ENCODE results near the gene MAD1L1.
A peak's percentile ranks its signal among the peaks of the same experiment; 100 is the strongest.
"Not testable (repeated sequence)": the region's sequence is repeated elsewhere in the genome, so short reads cannot be mapped to it uniquely, and the experiment has no call there.

MAD1L1 gene

DNA sequence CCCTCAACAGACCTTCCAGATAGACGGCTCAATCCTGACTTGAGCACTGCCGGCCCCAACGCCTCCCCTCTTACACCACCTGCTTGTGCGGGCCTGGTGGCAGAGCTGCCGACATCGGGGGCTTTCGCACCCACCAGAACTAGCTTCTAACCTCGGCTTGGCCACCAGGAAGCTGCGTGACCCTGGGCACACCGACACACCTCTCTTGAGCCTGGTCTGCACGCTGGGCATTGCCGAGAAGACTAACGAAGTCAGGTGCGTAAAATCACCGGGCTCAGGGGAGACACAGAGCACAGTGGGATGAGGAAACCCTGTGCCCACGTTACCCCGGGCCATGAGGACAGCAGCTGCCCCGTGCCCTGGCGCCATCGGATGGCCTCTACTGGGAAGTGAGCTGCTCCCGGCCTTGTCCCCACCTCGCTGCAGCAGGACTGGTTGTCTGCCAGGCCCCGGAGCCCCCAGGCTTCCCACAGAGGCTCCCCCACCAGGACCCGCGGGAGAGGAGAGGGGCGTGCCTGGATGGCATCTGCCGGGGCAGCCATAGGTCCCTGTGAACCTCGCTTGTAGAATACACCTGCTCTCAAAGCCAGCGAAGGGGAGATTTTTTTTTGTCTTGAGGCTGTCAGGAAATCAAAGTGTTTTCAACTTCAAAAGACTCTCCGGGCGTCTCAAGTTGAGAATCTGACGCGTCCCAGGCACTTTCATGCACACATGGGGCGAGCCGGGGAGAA lies 408.4 kb downstream of the MAD1L1 start:
- not testable (repeated sequence) for DNase-seq

DNA sequence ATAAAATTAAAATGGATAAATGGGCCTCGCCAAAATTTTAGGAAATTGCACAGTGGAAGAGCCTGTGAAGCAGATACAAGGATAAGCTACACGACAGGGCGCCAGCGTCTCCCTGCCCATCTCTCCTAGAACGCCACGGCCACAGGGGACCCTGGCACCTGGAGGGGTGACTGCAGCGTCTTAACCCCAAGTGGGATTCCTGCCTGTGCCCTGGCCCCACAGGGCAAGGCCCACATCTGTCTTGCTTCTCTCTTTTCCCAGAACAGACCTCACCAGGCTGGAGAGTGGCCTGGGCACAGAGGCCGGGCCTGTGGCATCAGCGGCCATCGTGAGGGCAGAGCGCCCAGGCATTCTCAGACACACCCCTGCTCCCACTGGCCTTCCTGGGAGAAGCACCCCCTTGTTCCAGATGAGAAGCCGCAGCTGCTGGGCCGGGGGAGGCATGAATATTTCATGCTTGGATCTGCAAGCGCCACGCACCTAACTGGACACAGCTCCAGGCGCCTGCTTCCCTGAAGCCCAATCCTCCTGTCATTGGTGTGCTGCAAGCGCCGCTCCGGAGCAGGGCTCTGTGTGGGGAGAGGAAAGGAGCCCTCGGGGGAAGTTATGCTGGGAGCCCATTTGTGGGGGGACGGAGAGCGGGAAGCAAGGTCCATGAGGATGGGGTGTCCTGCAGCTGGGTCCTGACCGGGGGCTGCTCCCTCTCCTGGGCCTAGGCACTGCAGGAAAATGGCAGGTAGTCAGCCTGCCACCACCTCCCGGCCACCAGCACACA lies 409.2 kb downstream of the MAD1L1 start:
- no peak for DNase-seq

DNA sequence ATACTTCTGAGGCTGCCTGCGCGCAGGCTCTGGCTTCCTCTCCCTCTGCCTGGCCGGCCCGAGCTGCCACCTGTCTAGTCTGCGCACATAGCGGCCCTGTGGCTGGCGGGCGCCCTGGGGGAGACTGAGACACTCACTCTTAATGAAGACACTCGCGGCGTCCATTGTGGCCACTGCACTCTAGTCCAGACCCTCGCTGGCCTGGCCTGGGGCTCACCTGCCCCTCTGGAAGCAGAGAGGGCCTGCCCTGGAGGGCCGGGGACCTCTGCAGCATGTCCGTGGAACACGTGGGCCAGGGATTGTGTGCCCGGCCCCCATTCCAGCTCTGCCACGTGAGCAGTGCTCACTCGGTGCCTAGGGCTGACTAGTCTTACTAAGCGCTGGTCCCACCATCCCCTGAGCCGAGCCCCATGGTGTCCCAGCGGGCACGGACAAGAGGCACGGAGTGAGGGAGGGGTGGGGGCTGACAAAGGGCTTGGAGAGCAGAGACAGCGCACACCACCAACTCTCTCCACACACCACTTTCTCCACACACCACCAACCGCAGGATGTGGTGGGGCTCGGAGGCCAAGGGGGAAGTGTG lies 413.4 kb downstream of the MAD1L1 start:
- no peak for DNase-seq

DNA sequence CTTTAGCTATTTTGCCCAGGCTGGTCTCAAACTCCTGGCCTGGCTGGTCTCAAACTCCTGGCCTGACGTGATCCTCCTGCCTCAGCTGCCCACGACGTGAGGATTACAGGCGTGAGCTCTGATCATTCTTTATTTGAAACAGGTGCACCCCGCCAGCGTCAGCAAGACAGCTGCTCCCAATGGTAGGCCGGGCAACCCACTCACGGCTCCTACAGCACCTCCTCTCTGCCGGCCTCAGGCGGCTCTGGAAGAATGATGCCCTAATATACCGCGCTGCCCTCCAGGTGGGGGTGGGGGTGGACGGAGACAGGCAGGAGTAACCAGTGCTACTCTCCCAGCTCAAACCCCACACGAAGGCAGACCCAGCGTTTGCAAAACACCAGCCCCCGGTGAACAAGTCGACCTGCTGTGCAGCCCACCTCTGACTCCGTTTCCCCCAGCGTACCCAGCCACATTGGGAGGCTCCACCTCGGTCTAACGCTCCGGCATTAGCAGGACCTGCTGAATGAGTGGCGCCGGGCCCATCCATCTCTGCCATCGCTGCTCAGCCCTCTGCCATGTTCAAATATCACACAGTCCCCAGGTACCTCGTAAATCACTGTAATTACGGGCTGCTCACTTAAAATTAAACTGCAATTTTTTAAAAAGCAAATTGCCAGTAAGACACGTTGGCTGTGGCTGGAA lies 414.0 kb downstream of the MAD1L1 start:
- peak in 2 of 3 experiments; percentile 83 to 96 for DNase-seq

DNA sequence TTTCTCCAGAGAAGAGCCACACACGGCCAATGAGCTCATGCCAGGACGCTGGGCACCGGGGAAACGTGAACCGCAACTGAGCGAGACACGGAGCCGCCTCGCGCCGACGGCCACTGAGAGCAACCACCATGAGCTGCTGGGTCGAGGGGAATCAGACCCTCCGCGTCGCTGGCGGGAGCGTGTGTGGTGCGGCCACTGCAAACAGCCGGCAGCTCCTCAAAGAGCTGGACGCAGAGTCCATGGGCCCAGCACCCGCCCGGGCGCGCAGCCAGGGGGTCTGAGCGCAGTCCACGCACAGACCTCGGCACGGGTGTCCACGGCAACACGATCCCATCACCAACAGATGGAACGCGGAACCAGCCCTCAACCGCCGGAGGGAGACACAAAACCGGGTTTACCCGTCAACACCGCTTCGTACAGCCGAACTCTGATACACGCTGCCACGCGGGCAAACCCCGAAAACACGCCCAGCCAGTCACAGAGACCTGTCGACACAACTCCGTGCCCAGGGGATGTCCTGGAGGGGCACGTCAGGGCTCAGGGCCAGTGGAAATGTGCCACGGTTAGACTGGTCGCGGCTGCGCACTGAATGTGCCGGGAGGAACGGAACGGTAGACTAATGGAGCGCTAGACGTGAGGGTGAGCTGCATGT lies 415.6 kb downstream of the MAD1L1 start:
- DNase-seq = no peak

DNA sequence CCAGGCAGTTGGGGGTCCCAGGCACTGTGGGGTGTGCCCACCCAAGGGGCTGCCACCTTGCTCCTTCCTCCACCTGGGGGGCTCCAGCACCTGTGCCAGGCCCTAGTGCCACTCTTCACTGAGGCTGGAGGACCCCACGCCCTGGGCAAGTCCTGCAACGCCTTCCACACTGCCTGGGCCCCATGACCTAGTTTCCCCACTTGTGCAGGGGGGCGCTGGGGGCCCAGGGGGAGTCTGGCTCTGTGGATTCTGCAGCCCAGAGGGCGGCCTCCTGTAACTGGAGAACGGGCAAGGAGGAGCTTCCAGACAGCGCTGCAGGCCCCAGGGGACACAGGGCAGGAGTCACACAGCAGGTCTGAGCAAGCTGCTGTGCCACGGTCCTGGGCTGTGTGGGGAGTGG lies 416.3 kb downstream of the MAD1L1 start:
- DNase-seq = not testable (repeated sequence)

DNA sequence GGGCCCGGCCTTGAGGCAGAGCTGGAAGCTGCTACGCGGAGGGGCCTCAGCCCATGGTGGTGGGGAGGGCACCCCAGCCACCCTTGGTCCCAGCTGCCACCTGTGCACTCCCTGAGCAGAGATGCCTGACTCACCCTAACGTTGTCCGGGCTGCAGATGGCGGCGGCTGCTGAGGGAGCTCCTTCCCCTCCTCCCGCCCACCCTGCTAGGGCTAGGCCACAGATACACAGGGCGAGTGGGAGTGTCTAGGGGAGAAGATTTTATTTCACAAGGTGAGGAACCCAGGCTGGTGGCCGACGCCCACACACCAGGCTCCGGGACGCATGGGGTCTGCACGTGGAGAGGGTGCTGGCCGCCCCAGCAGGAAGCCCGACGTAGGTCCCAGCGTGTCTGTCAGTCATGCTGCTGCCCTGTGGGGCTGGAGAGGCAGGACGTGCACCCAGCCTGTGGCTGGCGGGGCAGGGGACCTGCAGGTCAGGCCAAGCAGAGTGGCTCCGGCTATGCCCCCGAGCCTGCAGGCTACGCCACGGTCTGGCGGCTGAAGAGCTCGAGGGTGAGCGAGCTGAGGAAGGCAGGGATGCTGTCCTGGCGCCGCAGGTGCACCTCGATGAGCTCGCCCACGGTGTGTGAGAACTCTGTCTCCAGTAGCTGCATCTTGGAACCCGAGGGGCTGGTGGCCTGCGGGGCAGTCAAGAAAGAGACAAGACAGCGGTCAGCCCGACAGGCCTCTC lies 417.0 kb downstream of the MAD1L1 start:
- not testable (repeated sequence) for DNase-seq

DNA sequence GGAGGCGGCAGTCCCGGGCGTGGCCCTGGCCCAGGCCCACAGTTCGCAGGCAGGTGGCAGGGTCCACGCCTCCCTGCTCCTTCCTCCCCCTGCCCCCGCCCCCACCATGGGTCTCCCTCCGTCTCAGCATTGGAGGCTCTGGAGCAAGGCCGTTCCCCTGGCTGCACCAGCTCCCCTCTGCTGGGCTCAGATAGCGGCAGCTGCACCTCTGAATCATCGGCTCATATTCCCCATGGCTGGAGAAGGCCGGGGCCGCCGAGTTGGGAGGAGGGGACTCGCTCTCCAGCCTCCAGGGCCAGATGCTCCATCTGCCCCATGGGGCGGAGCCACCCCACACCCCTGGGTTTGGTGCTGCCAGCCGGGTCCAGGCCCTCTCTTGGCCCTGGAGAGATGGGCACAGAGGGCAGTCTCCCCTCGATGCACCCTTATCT lies 417.7 kb downstream of the MAD1L1 start:
- no peak for DNase-seq

DNA sequence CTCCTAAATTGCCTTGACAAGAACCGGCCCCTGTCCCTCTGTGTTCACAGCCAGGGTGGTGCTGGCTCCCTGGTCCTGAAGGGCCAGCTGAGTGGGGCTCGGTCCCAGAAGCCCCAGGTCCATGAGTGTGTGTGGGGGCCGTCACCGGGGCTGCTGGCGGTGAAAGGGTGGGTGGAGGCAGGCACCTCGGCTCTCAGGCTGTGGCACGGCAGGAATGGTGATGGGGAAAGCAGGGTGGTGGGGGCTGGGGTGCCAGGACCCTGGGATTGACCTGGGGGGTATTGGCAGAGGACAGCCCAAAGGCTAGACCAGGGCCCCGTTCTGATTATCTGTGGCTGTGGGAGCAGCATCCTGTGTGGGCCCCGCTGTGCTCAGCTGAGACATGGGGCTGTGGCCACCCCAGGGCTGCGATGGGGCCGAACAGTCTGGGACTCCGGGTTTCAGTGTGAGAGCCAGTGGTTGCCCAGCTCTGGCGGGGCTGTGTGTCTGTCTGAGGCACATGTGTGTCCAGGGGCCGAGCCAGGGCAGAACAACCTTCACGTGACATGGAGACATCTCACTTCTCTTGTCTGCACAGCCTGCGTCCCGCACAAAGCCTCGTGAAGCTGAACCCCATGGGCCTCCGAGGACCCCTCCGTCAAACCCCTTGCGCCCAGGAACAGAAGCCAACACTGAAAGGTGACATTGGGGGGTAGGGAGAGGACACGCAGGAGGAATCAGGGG lies 418.5 kb downstream of the MAD1L1 start:
- no peak for DNase-seq

DNA sequence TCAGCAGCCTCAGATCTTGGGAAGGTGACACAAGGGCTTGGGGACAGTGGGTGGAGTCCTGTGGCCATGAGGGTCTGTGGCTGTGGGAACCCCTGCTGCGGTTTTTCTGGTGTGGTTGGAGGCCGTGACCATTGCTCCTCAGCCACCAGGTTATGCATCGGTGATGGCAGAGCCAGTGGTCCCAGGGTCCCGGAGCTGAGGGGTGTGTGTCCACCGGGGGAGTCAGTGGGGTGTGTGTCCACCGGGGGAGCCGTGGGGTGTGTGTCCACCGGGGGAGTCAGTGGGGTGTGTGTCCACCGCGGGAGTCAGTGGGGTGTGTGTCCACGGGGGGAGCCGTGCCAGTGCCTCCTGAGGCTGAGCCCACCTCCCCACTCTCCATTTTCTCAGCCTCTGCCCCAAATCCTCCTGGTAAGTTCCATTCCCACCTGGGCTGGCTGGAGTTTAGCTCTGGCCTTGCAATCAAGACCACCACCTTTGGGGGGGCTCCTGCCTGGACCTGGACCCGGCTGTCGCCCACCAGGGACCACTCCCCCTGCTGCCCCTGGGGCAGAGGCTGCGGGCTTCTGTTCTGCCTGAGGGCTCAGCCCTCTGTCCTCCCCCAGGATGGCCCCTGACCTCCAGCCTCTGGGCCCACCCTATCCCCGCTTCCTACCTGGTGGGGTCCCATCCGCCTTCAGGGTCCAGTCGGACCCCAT lies 419.2 kb downstream of the MAD1L1 start:
- DNase-seq = no peak

DNA sequence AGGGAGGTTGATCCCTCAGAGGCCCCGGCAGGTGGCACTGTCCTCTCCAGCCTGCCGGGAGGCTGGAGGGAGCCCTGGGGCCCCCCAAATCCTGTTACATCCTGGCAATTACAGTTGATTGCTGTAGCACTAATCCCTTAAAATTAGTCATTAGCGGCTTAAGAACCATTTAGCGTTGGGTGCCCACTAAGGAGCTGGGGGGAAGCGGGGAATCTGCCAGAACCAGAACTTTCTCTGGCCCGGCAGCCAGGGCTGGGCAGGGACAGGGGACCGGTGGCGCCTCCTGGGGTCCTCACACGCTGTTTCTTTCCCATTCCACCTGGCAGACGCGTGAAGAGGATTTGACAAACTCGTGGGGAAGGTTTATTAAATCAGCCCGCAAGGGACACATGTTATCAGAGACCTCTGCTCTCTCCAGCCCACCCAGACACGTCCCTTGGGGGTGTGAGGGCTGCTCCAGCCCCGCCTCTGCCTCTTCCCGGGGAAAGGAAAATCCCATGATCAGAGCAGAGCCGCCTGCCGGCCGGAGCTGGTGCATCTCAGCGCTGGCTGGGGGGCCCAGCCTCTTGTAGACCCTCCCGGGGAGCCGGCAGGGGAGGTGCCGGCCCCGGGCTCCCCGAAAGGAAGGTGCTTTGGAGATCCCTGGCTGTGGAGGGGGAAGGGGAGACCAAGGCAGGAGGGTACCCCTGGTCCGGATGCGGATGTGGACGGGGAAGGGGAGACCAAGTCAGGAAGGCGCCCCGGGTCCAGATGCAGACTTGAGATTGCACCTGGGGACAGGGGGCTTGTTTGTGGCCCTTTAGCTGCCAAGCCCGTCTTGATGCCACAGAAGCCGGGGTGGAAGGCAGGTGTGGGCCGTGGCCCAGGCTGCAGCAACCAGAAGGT lies 420.0 kb downstream of the MAD1L1 start:
- peak in 1 of 3 experiments; percentile 29 for DNase-seq

DNA sequence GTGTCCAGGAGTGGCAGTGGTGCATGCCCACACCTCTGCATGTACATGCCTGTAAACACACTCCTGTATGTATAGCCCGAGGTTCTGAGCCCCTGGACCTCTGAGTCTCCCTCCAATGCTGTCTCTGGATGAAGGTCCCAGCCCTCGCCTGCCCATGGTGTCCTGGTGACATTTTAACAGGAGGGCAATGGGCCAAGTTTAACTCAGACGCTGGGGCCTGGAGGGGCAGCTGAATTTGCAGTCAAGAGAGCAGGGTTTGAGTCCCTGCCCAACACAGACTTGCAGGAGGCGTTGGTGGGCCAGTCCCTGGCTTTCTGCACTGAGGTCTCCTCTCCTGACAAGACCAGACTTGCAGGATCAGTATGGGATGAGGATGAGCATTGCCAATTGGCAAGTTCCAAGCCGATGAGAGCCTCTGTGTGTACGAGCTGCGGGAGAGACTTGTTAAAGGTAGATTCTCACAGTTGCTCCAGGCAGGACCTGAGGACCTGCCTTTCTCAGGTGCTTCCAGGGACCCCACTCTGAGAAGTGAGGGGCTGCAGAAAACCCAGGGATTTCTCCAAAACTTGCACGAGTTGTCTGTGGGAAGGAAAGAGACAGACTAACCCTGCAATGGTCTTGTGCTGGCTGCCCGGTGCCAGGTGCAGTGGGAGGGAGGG lies 420.8 kb downstream of the MAD1L1 start:
- DNase-seq = no peak

DNA sequence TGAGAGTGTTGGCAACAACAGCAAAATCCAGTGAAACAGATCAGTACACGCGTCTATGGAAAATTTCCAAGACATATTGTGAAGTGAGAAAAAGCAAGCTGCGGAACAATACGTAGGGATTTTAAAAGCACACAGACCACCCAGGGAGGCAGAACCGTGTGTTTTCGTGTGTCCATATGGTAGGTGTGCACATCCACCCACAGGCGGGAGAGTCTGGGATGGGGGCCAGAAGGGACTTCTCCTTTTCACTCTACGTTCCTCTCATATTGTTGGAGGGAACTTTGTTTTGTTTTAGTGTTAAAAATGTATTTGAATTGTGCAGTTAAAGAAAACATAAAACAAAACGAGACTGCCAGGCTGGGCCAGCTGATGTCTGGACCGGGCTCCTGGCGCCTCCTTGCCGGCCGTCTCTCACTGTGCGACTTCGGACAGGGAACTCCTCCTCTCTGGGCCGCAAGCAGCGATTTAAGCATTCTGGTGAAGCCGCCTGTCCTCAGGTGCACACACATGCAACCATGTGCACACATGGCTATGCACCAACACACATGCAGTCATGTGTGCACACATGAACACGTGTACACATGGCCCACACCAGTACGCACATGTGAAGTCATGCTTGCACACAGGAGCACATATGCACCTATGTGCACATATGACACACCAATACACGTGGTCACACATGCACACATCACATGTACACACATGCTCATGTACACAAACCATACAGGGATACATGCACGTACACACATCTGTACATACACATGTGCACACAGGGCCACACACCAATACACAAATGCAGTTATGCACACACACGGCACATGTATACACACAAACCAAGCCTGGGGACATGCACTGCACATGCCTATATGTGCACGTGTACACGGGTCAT lies 421.5 kb downstream of the MAD1L1 start:
- DNase-seq = no peak

DNA sequence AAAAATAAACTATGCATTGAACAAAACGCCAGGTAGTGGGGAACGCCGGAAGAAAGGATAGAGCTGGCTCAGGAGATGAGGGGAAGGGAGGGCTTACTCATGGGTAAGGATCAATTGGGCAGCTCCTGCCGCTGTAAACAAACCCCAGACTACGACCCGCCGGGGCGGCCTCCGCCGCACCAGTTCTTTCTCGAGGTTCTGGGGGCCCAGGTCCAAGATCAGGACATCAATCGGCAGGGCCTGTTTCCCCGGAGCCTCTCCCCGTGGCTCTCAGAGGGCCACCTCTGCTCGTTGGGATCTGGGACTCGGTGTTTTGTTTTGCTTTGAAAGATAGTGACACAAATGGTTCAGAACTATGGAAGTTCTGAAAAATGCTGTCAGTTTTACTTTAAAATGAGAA lies 422.2 kb downstream of the MAD1L1 start:
- DNase-seq = no peak

DNA sequence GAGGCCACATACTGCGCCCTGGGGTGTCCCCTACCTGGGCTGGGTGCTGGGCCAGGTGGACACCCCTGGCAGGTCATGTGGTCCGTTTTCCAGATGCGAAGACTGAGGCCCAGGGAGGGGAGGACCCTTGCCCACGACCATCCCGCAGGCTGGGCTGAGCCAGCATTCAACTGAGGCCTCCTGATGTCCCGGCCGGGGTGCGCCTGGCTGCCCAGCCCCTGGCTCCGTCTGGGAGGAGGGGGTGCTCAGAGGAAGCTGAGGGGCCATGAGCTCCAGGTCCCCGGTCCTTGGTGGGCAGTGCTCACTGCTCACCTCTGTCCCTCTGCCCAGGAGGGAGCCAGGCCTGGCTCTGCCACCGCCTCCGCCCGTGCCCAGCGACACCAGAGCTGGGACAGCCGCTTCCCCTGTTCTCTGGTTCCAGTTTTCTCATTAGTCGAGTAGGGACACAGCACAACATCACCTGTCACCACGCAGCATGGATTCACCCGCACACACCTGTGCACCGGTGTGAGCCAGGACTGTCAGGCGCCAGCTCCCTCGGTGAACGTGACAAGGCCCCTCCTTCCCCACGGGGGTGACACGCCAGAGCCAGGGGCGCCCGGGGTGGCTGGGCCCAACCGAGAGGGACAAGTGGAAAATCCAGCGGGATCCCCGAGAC lies 423.0 kb downstream of the MAD1L1 start:
- DNase-seq = no peak

DNA sequence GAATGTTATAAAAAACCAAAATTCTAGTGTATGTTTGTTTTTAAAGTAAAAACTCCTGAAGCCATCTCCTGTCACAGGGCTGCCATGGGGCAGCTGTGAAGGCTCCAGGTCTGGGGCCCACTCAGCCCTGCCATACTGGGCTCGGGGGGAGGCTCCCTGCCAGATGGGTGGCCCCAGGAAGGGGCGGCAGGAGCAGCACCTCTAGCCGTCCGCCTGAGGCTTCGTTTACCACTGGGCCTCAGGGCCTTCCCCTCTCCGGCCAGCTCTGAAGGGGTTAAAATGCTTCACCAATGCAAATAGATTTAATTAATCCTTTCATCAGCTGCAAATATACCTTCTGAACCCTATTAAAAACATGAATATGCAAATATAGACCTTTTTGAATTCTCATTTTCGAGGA lies 423.7 kb downstream of the MAD1L1 start:
- no peak for DNase-seq

DNA sequence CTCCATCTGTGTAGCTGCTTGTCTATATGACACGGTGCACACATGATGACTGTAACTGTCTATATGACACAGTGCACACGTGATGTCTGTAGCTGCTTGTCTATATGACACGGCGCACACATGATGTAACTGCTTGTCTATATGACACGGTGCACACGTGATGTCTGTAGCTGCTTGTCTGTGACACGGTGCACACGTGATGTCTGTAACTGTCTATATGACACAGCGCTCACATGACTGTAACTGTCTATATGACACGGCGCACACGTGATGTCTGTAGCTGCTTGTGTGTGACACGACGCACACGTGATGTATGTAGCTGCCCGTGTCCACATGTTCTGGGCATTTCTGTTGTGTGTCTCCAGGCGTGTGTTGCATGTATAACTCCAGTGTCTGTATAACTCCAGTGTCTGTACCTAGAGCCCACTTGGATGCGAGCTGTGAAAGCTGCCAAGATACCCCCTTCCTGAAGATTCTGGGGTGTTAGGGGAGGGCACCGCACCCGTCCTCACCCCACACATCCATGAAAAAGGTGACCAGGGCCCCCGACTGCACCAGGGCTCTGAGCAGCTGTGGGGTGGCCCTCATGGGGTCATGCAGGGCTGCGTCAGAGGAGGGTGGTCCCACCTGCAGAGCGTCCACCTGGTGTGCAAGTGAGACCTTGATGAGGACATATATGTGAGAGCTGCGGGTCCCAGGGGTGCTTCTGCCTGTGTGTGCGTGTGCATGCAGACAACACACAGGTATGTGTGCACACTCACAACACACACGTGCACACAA lies 424.7 kb downstream of the MAD1L1 start:
- DNase-seq = no peak

Measured in NCI-H1417 (cell line).